Smooth muscle cell of trachea (primary cell): Measurements from ENCODE around the gene PCDH17. TPM values are rescaled to one million over a fixed set of nuclear protein-coding genes. Genes with fewer than 3 reads are reported as not detected.

ENCODE experiments used
- total RNA-seq: library from RNA; depleted of rRNA; stranded (reverse); fragments of >200 nt; gene quantifications from 2 replicates; pipeline ENCODE4 v1.2.1, GENCODE V29; 2014

Gene PCDH17
- under 0.01 and 0.15 TPM in 2 replicates for total RNA-seq

DNA sequence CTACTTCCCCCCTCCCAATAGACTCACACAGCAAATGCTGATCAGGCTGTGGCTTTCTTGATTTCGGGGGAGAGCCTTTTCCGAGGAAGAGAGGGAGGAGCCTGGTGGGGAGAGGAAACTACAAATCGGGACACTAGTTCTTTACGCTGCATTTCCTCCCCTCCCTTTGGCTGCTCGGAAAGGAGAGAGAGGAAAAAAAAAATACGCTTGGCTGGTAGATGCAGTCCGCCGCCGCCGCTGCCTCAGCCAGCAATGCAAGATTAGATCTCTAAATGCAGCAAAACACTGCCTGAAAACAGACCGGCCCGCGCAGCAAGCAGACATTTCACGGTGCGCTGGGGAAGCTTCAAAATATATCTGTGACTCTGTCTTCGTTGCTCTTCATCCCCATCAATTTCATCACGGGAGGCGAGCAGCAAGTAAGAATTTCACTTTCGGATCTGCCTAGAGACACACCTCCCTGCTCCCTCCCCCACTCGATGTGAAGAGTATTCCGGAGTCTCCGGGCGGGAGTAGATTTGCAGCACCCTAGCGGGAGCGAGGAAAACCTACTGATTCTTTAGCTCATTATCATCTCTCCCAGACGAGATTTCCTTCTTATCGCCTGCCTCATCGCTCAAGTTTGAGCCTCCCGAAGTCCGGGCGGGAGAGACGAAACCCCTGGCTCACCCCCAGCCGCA, at the start of gene PCDH17:
TSS of gene PCDH17 (plus strand) at position 149 of the 680 bp plus-strand sequence. CDS start 803 bp downstream, outside the sequence.

